ENCODE measurements around the gene AJM1. TPM values are rescaled to one million over a fixed set of nuclear protein-coding genes. Genes with fewer than 3 reads are reported as not detected.

Gene AJM1
- total RNA-seq, 1 experiment from 2014 or later, result 2.7 TPM

DNA sequence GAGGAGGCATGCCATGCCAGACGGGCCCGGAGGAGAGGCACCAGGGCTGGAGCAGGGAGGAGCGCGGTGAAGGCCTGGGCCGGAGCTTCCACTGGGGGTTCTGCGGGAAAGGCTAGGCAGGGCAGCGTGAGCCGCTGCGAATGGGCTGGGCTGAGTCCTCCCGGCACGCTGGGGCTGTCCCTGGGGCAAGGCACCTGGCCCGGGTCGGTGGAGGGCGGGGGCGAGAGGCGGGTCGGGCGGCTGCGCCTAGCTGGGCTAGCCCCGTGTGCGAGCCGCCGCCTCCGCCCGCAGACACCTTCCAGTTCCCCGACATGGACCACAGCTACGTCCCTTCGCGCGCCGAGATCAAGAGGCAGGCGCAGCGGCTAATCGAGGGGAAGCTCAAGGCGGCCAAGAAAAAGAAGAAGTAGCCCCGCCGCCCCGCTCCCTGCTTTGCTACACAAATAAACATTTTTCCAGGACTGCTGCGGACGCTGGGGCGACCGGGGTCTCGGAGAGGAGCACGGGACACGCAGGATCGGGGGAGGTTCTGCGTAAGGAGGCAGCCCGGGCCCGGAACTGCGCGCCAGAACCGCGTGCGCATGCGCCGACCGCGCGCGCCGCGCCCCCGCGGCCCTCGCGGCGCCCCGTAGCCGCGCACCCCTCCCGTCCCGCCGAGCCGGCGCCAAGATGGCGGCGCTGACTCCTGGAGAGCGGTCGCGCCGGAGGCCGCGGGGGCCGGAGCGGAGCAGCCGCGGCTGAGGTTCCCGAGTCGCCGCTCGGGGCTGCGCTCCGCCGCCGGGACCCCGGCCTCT is 34.8 kb upstream of the AJM1 start, which contains the start of gene RABL6:
TSS of gene RABL6 (plus strand) at position 668 of the 794 bp plus-strand sequence. CDS start 249 bp downstream, outside the sequence.
- peak; percentile 66 for DNase-seq (ENCODE audit: extremely low read depth, low read depth)

DNA sequence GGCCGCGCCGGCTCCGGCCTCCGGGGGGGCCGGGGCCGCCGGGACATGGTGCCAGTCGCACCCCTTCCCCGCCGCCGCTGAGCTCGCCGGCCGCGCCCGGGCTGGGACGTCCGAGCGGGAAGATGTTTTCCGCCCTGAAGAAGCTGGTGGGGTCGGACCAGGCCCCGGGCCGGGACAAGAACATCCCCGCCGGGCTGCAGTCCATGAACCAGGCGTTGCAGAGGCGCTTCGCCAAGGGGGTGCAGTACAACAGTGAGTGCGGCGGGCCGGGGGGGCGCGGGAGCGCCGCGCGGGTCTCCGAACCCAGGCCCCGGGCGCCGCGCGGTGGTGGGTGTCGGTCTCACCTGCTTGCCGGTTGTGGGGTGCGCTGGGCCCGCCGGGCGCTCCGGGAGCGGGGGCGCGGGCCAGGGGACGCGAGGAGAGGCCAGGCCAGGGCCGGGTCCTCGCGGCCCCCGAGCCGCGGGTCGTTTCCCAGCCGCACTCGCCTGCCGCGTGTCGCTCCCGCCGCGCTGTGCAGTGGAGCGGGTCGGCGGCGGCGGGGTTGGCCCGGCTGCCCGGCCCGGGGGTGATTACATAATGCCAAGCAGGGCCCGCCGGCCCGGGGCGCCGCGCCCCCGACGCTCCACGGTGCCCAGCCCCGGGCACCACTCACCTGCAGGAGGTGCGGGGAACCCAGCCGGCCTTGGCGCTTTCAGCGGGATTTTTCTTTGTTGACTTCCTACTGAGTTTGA is 34.0 kb upstream of the AJM1 start:
- DNase-seq (ENCODE audit: extremely low read depth, low read depth), result no peak

DNA sequence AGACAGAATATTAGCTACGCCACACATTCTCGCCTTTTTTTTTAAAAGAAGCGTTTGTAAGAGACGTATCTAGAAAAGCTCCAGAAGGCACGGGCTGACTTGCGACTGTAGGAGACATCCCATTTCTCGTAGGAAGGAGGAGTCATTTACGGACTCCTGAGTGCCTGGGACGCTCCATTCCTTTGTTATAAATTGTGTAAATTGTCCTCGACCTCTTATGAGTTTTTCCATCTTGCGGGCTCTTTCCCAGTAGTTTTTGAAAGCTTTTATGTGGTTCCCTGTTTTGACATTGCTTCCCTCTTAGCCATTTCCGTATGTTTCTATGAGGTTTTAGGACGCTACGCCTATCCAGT is 33.5 kb upstream of the AJM1 start:
- DNase-seq (ENCODE audit: extremely low read depth, low read depth), result no peak

DNA sequence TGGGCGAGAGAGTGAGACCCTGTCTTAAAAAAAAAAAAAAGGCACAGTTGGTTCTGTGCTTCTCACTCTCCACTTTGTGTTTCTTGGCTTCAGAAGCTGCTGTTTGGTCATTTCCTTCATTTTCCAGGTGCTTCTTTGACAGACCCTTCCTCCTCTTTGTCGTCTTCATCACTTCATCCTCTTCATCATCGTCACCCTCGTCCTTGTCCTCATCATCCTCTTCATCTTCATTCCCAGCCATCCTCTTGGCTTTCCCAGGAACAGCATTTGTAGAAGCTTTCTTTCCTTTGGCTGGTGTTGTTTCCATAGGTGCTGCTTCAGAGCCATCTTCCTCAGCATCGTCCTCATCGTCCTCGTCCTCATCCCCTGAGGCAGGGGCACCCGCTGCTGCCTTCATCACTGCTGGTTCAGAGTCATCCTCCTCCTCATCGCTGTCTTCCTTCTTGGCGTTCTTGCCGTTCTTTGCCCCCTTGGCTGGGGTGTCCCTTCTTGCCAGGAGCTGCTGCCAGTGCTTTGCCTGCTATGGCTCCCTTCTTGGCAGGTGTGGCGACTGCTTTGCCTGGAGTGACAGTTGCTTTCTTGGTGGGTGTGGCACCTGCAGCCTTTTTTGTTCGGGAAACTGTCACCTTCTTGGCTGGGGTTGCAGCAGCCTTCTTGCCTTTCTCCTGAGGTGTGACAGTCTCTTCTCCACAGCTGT is 27.4 kb upstream of the AJM1 start:
- DNase-seq (ENCODE audit: extremely low read depth, low read depth), result no peak

DNA sequence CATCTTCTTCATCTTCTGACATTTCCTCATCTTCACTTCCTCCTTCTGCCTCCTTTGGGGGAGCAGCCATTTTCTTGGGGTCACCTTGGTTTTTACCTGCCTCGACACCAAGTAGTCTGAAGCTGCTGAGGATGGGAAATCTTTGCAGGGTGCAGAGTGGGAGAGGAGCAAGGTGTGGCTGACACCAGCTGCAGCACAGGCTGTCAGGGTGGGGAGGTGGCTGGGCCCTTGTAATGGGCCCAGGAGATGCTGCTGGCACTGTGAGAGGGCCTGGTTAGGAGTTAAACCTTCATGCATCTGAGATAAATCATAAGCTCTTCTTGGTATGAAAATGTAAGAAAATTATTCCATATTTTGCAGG is 26.9 kb upstream of the AJM1 start:
- DNase-seq (ENCODE audit: extremely low read depth, low read depth), result no peak

DNA sequence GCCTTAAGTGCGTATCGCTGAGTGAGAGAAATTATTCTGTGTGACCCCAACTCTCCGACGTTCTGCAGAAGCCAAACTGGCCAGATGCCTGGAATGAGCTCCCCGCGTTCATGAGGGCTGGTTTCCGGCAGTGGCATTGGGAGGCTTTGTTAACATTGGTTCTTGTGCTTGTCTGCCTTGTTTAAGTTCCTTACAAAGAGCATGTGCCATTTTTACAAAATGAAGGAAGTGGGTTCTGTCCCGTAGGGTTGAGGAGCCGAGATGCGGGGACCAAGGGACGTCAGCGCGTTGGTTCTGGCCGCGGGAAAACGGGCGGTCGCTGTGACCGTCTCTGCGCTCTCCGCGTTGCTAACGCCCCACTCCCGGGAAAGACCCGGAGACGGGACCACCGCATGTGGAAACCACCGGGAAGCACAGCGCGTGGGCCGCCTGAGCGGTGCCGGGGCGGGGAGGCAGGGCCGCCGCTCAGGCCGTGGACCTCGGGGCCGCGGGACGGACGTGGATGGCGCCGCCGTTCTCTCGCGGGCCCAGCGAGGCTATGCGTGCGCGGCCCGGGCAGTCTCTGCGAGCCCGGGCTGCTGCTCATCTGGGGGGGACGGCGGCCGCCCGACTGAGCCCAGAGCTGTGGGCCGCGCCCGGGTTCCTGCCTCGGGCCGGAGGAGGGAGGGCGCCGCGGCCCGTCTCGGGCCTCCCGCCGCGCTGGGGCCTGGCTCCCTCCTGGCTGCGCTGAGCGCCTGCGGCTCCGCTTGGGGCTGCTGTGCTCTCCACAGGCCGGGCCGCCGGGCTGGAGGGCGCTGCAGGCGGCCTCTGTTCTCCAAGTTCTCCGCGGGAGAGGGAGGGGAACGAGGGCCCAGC is 21.1 kb upstream of the AJM1 start:
- DNase-seq (ENCODE audit: extremely low read depth, low read depth), result no peak

DNA sequence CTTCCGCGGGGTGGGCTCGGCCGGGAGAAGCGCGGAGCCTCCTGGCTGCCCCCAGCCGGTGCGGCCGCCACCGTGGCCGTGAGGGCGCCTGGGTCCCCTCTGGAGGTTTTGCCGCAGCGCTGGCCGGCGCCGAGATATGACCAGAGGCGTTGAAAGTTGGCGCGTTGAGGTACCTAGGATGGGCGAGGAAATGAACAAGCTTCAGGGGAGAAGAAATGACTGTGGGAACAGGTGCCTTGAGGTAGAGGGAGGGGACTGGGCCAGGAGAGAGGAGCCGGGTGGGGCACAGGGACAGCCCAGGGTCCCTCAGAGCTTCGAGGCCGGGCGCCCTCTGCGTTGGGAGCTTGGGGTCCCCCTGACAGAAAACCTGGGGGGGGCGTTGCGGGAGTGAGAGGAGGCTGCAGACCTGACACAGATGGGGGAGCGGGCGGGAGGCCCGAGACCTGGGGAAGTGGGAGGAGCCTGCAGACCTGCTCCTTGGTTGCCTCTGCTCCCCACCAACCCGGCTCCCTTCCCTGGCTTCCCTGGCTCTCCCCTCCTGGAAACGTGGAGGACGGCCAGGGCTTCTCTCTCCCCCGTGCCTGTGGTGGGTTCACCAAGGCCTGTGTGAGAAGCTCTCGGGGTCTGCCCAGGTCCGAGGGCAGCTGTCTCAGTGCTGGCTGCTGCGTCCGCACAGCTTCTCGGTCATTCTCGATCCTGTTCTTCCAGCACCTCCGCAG is 20.3 kb upstream of the AJM1 start:
- DNase-seq (ENCODE audit: extremely low read depth, low read depth), result no peak

DNA sequence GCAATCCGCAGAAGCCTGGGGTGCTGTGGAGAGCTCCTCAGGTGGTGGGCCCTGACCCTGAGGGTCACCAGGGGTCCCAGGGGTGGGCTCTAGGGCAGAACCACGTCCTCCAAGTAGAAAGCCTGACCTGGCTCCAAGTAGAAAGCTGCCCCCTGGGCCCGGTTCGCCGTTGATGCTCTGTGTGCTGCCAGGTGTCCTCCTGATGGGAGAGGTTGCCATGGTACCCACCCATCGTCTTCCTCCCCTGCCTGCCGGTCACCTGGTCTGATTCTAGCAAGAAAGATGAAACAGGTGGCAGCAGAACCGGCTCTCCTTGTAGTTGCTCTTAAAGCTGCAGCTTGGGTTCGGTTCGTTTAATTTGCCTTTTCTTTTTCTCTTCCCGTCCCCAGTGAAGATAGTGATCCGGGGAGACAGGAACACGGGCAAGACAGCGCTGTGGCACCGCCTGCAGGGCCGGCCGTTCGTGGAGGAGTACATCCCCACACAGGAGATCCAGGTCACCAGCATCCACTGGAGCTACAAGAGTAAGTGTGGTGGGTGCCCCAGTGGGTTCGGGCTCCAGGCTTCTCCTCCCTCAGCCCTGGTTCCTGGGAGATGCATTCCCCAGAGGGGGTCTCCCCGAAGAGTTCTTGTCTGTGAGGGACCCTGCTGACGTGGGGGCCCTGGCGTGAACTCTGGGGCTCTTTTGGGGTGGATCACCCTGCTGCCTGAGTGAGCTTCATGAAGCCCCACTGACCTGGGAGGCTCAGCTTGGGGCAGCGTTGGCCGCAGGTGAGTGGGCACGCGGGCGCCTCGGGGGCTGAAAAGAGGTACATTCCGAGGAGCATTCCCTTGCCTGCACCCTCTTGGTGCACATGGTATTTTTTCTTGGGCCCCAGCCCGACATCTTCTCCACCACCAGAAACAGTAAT is 18.9 kb upstream of the AJM1 start:
- no peak for DNase-seq (ENCODE audit: extremely low read depth, low read depth)

DNA sequence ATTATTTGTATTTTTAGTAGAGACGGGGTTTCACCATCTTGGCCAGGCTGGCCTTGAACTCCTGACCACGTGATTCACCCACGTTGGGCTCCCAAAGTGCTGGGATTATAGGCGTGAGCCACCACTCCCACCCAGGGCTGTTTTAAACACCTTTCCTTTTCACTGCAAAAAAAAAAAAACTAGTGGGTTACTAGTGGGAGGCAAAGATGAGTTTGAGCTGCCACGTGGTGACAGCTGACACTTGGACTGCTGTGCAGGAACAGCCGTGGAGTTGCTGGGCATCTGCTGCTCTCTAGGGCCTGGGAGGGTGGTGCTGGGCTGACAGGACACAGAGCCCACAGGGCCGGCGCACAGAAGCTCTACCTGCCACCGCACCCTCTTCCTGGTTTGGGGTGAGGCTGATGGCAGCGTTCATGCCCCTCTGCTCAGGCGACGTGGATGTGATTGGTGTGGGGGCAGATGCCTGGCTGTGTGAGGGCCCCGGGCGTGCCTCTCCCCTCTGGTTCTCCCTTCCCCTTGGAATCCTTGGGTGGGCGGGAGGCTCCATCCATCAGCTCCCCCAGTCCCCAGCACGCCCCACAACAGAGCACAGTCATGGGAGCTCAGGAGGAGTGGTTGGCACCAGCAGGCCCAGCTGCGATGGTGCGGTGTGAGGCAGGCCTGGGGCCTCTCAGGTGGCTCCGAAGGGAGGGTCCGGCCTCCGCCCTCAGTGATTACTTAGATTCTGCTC is 17.6 kb upstream of the AJM1 start:
- no peak for DNase-seq (ENCODE audit: extremely low read depth, low read depth)

DNA sequence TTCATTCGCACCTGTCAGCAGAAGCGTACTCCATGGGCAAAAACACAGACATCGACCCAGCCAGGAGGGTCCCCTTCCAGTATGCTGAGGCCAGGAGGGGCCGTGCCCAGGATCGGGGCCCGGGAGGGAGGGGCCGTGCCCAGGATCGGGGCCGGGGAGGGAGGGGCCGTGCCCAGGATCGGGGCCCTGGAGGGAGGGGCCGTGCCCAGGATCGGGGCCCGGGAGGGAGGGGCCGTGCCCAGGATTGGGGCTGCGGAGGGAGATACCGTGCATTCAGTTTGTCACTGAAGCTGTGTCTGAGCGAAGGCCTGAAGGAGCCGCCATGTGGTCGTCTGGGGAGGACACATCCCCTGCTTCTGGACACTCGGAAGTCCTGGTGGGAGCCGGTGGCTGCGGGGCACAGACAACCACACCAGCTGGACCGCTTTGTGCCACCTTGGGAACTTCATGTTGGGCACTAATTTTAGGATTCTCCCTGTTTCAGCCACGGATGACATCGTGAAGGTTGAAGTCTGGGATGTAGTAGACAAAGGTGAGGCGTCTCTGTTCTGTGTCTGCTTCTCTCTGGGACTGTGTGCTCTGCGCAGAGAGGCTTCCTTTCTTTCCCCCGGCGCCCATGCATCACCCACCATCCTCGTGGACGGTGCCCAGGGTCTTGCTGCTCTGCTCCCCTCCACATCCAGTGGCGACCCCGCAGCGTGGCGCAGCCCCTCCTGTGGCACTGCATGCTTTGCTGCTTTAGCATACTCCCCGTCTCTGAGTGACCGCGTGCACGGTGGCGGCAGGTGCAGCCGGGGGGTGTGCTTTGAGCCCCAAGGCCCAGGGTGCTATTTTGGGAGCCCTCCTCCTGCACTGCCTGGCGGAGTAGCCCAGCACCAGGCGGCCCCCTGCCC is 16.7 kb upstream of the AJM1 start:
- DNase-seq (ENCODE audit: extremely low read depth, low read depth), result no peak

DNA sequence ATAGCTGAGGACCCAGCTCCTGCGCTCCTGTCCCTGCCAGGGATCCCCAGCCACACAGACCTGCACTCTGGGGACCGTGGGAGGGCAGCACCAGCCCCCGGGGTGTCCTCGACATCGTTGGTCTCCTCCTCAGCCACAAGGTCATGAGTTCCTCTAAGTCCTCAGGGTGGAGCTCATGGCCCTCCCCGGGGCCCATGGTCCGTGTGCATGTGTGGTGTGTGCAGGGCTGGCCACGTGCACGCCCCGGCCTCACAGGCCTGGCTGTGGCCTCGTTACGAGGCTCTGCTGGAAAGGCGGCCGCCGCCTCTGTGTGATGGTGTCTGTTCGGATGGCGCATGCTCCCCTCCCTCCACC is 16.1 kb upstream of the AJM1 start:
- no peak for DNase-seq (ENCODE audit: extremely low read depth, low read depth)

DNA sequence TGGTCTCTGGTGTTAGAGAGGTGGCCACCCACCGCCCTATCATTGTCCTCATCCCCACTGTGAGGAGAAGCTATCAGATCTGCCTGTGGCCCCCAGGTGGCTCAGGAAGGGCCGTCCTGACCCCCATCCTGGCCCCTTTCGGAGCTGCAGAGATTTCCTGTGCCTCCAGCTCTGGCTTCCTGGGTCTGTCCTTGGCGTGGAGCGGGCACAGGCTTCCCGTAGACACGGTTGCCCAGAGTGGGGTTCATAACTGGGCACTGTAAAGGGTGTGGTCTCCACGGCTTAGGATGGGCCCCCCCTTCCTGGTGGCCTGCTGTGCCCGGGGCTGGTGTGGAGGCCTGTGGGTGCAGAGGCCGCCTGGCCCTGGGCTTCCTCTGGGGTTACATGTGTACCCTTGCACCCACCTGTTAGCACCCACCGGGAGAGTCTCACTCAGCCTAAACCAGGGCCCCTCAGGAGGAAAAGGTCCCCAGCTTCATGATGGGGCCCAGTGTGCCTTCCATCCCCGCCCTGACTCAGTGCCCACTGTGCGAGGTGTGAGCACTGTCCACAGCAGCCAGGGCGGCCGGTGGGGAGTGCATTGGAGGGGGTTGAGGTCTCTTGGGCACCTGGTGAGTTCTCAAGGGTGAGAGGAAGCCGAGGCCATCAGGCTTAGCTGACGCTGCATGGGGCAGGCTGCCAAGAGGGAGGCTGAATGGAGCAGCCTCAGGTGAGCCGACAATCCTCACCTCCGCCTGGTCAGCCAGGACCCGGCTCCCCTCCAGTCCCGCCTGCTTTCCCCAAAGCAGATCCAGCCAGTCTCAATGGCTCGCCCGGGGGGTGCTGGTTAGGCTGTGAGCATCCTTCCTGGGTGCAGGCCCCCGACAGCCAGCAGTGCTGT is 15.3 kb upstream of the AJM1 start:
- DNase-seq (ENCODE audit: extremely low read depth, low read depth), result no peak

DNA sequence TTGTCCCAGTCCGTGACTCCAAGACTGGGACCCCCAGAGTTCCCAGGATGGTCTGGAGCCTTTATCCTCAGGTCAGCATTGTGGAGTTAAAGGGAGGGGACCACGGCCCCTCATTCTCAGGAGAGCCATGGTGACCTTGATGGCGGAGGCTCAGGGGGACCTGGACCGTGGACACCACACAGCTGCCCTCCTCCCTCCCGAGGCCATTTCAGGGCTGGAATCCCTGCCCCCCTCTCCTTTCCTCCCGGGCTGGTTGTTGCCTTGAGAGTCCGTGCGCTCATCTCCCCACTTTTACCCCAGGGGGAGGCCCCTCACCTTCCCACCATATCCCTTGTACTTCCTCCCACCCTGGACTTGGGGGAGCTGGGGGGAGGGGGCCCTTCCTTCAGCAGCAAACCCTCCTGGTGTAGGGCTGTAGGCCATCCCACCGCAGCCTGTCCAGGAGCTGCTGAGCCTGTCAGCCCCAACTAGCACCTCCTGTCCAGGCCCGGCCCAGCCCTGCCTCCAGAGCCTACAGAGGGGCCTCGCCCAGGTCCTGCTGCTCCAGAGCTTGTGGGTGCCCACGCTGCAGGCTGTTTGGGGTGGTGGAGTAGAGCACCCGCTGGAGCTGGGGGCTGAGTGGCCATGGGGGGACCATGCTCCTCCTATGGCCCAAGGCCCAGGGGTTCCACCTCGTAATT is 14.3 kb upstream of the AJM1 start:
- DNase-seq (ENCODE audit: extremely low read depth, low read depth), result no peak

DNA sequence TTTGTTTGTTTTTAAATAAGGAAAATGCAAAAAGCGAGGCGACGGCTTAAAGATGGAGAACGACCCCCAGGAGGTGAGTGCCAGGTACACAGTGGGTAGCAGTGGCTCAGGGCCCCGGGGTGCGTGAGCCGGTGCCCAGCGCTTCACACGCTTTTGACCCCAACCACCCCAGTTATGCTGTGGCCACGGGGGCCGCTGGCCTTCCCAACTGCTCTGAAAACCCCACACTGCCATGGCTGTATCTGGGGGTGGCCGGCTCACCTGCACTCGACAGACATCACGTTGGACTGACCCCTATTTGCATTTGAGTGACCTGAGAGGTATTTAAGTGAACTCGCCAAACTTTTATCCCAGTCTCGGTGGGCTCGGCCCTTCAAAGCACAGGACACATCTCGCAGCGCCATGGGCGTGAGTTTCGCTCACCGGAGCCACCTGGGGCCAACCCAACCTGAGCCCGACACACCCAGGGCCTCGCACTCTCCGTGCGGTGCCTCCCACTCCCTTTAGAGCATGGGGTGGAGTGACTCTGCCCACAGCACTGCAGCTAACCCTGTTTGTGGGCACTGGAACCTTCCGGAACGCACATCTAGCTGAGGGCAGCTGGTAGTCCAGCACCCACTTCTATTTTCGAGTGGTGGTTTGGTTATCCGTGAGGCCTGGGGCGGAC is 13.7 kb upstream of the AJM1 start:
- no peak for DNase-seq (ENCODE audit: extremely low read depth, low read depth)

DNA sequence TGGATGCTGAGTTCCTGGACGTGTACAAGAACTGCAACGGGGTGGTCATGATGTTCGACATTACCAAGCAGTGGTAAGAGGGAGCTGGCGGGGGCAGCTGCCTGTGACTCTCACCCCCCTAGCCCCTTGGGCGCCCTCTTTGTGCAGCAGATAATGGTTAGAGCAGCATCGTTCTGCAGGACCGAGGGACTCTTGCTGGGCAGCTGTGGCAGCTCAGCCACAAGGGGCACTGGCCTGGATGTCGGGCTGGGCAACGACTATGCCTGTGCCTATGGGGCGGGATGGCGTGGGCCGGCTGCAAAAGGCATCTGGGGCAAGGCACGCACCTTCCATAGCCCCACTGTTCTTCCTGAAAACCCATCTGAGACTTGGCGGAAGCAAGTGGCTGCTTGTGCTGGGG is 12.9 kb upstream of the AJM1 start:
- DNase-seq (ENCODE audit: extremely low read depth, low read depth), result no peak
